Kidney capillary endothelial cell (primary cell): ENCODE data around the gene UQCC3.
"Not testable (repeated sequence)": the region's sequence is repeated elsewhere in the genome, so short reads cannot be mapped to it uniquely, and the experiment has no call there.

Experiments used
- DNase-seq: peaks from one replicate; pipeline ENCODE4 v3.0.0-alpha.2; 2018; ENCODE audit warnings: low spot score

UQCC3 gene

DNA sequence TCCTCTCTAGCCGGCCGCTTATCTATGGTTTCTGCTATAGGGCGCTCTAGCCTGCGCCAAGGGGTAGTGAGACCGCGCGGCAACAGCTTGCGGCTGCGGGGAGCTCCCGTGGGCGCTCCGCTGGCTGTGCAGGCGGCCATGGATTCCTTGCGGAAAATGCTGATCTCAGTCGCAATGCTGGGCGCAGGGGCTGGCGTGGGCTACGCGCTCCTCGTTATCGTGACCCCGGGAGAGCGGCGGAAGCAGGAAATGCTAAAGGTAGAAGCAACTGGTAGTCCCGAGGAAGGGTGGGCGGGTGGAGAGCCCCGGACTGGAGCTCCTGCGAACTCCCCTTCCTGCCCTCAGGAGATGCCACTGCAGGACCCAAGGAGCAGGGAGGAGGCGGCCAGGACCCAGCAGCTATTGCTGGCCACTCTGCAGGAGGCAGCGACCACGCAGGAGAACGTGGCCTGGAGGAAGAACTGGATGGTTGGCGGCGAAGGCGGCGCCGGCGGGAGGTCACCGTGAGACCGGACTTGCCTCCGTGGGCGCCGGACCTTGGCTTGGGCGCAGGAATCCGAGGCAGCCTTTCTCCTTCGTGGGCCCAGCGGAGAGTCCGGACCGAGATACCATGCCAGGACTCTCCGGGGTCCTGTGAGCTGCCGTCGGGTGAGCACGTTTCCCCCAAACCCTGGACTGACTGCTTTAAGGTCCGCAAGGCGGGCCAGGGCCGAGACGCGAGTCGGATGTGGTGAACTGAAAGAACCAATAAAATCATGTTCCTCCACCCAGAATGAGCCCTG lies at the start of gene UQCC3, which contains the start of gene LBHD1:
Gene UQCC3 (plus strand): TSS at position 66 of the 782 bp plus-strand sequence. CDS start 73 bp downstream, at position 139.
Gene LBHD1 (minus strand): TSS at position 660 of the 782 bp plus-strand sequence. CDS start 2,236 bp downstream, outside the sequence.
- DNase-seq, result peak; percentile 71

- DNase-seq, result no peak
Observed at GRCh38 chr11:62622476-62623089, 48.9 kb upstream of the UQCC3 start.

GRCh38 chr11:62627713-62628112 lies 43.8 kb upstream of the UQCC3 start:
- no peak for DNase-seq

- no peak for DNase-seq
Observed at GRCh38 chr11:62632492-62632891, 39.0 kb upstream of the UQCC3 start.

- DNase-seq, result no peak
Observed at GRCh38 chr11:62644220-62644619, 27.3 kb upstream of the UQCC3 start.

- DNase-seq, result no peak
Observed at GRCh38 chr11:62645671-62645945, 25.9 kb upstream of the UQCC3 start.

DNA sequence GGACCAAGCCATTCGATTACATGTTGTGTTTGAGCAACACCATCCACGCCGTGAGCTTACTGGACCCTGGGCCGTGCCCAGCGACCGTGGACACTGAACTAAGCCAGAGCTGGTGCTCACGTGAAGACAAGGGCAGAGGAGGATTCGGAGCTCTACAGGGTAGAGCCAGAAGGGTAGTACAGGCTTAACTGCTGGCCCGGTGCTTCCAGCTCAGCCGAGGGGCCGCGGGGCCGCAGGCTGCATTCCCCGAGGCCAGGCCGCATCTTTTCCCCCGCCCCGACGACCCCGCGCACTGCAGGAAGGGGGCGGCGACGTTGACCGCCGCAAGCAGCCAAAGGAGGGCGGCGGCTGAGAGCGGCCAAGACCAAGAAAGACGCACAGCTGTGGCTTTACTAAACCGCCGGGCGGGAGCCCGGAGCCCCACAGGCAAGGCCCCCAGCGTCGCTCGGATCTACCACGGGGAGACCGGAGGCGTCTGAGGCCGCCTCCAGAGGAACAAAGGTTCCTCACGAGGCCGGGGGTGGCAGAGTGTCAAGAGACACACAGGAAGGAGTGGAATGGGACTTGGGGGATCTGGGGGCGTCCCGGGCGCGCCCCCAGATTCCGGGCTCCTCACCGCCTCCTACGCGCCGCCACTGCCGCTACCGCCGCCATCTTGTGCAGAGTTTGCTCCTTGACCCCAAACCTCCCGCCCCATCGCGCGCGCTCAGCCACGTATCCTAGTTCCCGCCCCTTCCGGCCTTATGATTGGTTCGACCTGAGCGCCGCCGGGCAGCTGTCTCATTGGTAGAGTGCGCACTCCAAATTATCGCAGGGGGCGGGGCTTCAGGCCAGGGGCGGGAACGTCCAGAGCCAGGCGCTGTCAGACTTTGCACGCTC lies 25.3 kb upstream of the UQCC3 start, which contains the start of gene GANAB:
Gene GANAB (minus strand): TSS at position 668 of the 879 bp plus-strand sequence. CDS start 14 bp downstream, at position 654.
- peak; percentile 98 for DNase-seq

GRCh38 chr11:62646825-62647608 lies 24.5 kb upstream of the UQCC3 start:
- no peak for DNase-seq

DNA sequence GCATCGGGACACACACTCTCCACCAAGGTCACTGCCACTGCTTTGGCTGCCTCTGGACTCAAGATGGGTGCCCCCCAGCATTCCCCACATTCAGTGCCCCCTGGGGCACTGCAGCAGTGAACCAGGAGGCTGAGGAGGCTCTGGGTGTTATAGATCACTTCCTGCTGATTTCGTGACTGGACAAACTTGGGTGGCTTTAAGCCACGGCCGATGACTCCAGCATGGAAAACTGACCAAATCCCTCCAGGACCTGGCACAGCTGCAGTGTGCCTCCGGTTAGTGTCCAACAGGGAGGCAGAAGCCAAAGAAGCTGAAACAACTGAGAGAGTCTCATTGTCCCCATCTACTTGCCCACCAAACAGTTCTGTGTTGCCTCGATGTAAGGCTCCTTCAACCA lies 23.9 kb upstream of the UQCC3 start:
- no peak for DNase-seq

- no peak for DNase-seq
Observed at GRCh38 chr11:62648185-62648966, 23.1 kb upstream of the UQCC3 start.

DNA sequence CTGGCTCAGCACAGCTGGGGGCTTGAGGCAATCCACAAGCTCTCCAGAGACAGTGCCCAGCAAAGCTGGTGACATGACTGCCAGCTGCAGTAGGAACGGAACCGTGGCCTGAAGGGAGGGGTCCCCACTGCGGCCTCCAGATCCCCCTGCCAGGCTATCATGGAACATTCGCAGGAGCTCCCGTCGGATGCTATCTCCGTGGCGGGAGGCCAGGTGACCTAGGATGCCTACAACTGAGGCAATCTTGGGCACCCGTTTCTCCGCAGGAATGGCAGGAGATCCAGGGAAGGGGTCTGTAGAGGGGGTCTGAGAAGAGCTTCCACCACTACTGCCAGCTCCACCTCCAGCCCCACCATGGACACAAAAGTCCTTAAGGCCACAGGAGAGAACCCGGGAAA lies 22.5 kb upstream of the UQCC3 start:
- no peak for DNase-seq

DNA sequence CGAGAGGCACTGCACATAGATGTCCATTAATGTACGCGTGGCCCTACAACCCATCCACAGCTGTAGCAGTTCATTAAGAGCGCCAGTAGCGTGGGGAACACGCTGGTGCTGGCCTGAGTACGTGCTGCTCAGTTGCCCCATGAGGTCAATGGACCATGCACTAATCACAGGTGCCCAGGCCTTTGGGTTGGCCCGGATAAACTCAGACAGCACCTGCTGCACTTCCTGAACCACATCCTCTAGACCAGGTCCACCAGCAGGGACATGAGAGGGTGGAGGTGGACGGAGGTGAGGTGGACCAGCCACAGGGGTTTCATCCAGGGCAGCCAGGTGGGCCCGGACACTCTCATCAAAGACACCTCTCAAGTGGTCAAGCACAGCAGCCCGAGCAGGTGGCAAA lies 22.0 kb upstream of the UQCC3 start:
- no peak for DNase-seq

DNA sequence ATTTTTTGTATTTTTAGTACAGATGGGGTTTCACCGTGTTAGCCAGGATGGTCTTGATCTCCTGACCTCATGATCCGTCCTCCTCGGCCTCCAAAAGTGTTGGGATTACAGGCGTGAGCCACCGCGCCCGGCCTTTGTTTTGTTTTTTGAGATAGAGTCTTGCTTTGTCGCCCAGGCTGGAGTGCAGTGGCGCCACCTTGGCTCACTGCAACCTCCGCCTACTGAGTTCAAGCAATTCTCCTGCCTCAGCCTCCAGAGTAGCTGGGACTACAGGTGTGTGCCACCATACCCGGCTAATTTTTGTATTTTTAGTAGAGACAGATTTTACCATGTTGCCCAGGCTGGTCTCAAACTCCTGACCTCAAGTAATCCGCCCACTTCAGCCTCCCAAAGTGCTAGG lies 21.2 kb upstream of the UQCC3 start:
- not testable (repeated sequence) for DNase-seq

GRCh38 chr11:62652161-62653006 lies 19.1 kb upstream of the UQCC3 start:
- DNase-seq, result no peak

- DNase-seq, result no peak
Observed at GRCh38 chr11:62654297-62654696, 17.2 kb upstream of the UQCC3 start.

DNA sequence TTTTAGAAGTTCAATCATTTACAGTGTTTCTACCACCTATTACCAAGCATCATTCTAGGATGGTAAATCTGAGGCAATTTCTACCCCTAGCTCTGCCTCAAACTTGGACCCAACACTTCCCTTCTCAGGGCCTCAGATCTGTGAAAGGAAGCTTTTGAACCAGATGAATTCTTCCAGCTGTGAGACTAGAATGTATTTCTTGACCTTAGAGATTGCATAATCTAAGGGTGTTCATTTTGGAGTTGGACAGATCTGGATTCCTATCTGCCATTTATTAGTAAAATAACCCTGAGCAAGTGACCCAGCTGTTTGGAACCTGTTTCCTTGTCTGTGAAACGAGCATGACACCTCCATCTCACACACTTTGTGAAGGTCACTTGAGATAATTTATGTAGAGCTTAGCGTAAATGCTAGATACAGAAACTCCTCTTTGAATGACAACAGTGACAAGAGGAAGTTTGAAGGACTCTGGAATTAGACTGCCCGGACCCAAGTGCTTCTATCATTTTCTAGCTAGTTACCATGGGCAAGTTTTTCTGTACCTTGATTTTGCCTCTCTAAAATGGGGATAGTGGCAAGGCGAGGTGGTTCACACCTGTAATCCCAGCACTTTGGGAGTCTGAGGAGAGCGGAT lies 14.6 kb upstream of the UQCC3 start:
- DNase-seq, result no peak

GRCh38 chr11:62664405-62665074 lies 6.9 kb upstream of the UQCC3 start:
- DNase-seq, result no peak

GRCh38 chr11:62665075-62665598 lies 6.3 kb upstream of the UQCC3 start, which contains the start of the genes C11orf98 and CSKMT:
TSS of gene C11orf98 (minus strand) at chr11:62665210. CDS start at chr11:62665169, 41 bp downstream.
TSS of gene CSKMT (plus strand) at chr11:62665312. CDS start at chr11:62665880, 568 bp downstream.
- peak; percentile 90 for DNase-seq
